Stimulated activated CD8-positive, alpha-beta memory T cell treated with anti-CD3 and anti-CD28 coated beads, Interleukin-12 subunit alpha, Interleukin-12 subunit beta, amount 100 ng/mL, for 24 hours (primary cell): Measurements from ENCODE around the gene ABCB1.

Source experiments
- DNase-seq: peaks from one replicate; pipeline ENCODE4 v3.0.0-alpha.2; 2020; ENCODE audit errors: extremely low read depth

ABCB1 gene

GRCh38 chr7:87600130-87601124, at the start of gene ABCB1:
ABCB1 (minus strand) TSS chr7:87600884; CDS start chr7:87600184, 700 bp downstream.
- DNase-seq = peak; percentile 16

- DNase-seq = no peak
These were observed 47.6 kb upstream of the ABCB1 start for GRCh38 chr7:87648316-87648715.

- DNase-seq = no peak
These were observed 44.8 kb upstream of the ABCB1 start for GRCh38 chr7:87645446-87645845.

- no peak for DNase-seq
These were observed 35.2 kb upstream of the ABCB1 start for GRCh38 chr7:87635921-87636320.

GRCh38 chr7:87628780-87629569, 28.3 kb upstream of the ABCB1 start:
- no peak for DNase-seq

GRCh38 chr7:87627634-87627994, 26.9 kb upstream of the ABCB1 start:
- DNase-seq = peak; percentile 5

- no peak for DNase-seq
These were observed 24.4 kb upstream of the ABCB1 start for GRCh38 chr7:87625101-87625500.

GRCh38 chr7:87624628-87625027, 23.9 kb upstream of the ABCB1 start:
- DNase-seq = no peak

- no peak for DNase-seq
These were observed 14.5 kb upstream of the ABCB1 start for GRCh38 chr7:87615197-87615596.

GRCh38 chr7:87609916-87610315, 9.2 kb upstream of the ABCB1 start:
- DNase-seq = no peak

- no peak for DNase-seq
These were observed 7.7 kb upstream of the ABCB1 start for GRCh38 chr7:87608431-87608830.

- no peak for DNase-seq
These were observed 3.6 kb upstream of the ABCB1 start for GRCh38 chr7:87604264-87604663.

- DNase-seq = no peak
These were observed 1.3 kb downstream of the ABCB1 start for GRCh38 chr7:87599336-87599735.

GRCh38 chr7:87598234-87599009, 2.3 kb downstream of the ABCB1 start:
- no peak for DNase-seq

GRCh38 chr7:87596696-87597095, 4.0 kb downstream of the ABCB1 start:
- no peak for DNase-seq

GRCh38 chr7:87596136-87596535, 4.5 kb downstream of the ABCB1 start:
- DNase-seq = no peak

- no peak for DNase-seq
These were observed 8.4 kb downstream of the ABCB1 start for GRCh38 chr7:87592300-87592699.

GRCh38 chr7:87591211-87591610, 9.5 kb downstream of the ABCB1 start:
- no peak for DNase-seq

- DNase-seq = no peak
These were observed 10.1 kb downstream of the ABCB1 start for GRCh38 chr7:87590578-87590977.

GRCh38 chr7:87589631-87590030, 11.1 kb downstream of the ABCB1 start:
- no peak for DNase-seq

- DNase-seq = no peak
These were observed 19.0 kb downstream of the ABCB1 start for GRCh38 chr7:87581723-87582122.

- no peak for DNase-seq
These were observed 20.0 kb downstream of the ABCB1 start for GRCh38 chr7:87580636-87581035.
